HTR-8/SVneo (cell line): ENCODE measurements around the gene MPRIP.
"Not testable (repeated sequence)": the region's sequence is repeated elsewhere in the genome, so short reads cannot be mapped to it uniquely, and the experiment has no call there.

Experiments
- DNase-seq: peaks from one replicate; pipeline ENCODE4 v3.0.0; 2011; ENCODE audit warnings: low spot score, mixed read lengths; ENCODE audit not compliant: insufficient read length
- FAIRE-seq: peaks from 2 replicates; lab custom pipeline; 2011; peaks lifted over from hg19 to GRCh38; lab: Jason Lieb, UNC

Gene MPRIP, protein sequence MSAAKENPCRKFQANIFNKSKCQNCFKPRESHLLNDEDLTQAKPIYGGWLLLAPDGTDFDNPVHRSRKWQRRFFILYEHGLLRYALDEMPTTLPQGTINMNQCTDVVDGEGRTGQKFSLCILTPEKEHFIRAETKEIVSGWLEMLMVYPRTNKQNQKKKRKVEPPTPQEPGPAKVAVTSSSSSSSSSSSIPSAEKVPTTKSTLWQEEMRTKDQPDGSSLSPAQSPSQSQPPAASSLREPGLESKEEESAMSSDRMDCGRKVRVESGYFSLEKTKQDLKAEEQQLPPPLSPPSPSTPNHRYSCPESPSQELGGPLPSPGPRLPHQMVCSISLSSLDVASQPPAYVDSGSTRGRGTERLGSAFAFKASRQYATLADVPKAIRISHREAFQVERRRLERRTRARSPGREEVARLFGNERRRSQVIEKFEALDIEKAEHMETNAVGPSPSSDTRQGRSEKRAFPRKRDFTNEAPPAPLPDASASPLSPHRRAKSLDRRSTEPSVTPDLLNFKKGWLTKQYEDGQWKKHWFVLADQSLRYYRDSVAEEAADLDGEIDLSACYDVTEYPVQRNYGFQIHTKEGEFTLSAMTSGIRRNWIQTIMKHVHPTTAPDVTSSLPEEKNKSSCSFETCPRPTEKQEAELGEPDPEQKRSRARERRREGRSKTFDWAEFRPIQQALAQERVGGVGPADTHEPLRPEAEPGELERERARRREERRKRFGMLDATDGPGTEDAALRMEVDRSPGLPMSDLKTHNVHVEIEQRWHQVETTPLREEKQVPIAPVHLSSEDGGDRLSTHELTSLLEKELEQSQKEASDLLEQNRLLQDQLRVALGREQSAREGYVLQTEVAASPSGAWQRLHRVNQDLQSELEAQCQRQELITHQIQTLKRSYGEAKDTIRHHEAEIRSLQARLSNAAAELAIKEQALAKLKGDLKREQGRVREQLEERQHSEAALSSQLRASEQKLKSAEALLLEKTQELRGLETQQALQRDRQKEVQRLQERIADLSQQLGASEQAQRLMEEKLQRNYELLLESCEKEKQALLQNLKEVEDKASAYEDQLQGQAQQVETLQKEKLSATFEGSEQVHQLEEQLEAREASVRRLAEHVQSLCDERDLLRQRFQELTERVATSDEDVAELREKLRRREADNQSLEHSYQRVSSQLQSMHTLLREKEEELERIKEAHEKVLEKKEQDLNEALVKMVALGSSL (N-terminal part only)

DNA sequence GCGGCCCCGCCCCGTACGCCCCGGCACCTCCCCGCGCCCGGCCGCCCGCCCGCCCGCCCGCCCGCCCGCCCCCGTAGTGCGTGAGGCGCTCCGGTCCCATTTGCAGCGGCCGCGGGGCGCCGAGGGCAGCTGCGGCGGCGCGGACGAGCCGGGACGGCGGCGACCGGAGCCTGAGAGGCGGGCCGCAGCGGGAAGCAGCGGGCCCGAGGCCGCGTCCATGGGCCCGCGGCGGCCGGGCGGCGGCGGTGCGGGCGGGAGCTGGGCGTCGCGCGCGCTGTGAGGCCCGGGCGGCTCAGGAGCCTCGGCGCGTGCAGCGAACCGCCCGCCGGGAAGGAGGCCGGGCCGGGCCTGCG, at the start of gene MPRIP:
MPRIP (plus strand) TSS at position 74 of the 353 bp plus-strand sequence. CDS start 392 bp downstream, outside the sequence.
- FAIRE-seq = no peak
- DNase-seq = no peak

DNA sequence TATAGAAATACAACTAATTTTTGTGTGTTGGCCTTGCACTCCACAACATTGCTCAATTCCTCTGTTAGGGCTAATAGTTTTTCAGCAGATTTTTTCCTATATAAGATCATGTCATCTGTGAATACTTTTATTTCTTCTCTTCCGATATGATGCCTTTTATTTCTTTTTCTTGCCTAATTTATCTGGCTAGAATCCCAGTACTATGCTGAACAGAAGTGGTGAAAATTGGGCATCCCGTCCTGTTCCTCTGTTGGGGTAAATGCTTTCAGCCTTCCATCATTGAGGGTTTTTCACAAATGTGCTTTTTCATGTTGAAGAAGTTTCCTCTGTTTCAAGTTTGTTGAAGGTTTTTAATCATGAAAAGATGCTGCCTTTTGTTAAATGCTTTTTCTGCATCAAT, 47.6 kb upstream of the MPRIP start:
- no peak for DNase-seq
- FAIRE-seq = no peak

DNA sequence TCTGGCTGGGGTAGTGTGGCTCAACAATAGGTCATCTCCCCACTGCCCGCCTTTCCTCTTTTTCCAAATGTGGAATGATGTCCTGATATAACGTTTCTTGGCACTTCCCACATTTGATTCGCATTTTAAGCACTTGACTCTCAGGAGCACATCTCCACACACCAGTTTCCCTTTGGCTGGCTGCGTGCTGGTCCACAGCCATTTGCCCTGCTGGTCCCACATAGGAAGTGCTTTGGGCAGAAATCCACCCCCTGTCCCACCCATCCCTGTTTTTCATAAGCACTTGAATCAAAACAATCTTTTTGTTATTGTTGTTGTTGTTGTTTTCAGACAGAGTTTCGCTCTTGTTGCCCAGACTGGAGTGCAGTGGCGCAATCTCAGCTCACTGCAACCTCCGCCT, 46.3 kb upstream of the MPRIP start:
- FAIRE-seq = no peak
- DNase-seq = no peak

DNA sequence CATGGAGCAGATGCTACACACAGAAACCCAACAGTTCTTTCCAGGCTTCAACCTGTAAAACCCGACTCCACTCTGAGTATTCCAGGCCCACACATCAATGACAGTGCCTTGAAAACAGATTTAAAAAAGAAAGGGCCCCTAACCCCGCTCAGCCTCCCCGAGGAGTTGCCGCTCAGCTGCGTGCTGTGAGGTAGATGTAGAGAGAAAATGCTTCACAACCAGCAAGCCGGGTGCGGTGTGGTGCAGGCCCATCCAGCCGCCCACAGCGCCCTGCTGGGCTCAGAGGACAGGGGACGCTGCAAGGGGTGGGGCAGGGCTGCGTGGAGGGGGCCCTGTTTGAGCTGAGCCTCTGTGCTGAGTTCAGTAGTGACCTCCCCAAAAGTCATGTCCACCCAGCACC, 45.5 kb upstream of the MPRIP start:
- DNase-seq, FAIRE-seq: not testable (repeated sequence)

DNA sequence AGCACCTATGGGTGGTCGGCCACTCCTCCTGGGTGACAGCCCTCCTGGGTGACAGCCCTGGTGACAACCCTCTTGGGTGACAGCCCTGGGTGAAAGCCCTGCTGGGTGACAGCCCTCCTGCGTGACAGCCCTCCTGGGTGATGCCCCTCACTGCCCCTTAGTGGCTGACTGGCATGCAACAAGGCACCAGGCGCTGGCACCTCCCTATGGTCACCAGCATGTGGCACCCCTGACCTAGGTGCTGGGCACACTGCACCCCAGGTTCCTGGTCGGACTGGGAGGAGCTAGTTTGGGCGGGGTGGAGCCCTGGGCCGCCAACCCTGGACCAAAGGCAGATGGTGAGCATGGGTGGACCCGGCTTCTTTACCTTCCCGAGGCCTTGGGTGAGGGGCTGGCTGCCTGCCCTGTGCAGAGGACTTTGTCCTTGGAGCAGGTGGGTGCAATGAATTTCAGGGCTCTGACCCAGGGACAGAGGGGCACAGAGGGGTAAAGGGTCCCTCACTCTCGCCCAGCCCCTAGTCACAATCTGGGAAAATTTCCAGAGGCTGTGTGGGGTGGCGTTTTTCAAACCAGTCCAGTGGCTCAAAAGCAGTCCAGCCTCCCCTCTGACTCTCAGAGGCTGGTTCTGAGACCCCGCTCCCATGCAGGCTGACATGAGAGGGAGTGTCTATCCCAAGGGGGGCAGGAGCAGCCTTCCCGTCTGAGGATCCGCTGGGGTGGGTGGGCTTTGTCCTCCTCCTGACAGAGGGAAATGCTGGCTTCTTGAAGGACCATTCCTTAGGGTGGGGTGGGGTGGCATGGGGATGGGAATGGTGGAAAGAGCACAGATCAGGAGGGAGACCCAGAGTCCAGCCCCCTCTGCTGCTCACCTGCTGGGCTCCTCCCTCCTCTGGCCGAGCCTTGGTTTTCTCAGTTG, 44.5 kb upstream of the MPRIP start:
- DNase-seq (no peak), FAIRE-seq (no peak)

DNA sequence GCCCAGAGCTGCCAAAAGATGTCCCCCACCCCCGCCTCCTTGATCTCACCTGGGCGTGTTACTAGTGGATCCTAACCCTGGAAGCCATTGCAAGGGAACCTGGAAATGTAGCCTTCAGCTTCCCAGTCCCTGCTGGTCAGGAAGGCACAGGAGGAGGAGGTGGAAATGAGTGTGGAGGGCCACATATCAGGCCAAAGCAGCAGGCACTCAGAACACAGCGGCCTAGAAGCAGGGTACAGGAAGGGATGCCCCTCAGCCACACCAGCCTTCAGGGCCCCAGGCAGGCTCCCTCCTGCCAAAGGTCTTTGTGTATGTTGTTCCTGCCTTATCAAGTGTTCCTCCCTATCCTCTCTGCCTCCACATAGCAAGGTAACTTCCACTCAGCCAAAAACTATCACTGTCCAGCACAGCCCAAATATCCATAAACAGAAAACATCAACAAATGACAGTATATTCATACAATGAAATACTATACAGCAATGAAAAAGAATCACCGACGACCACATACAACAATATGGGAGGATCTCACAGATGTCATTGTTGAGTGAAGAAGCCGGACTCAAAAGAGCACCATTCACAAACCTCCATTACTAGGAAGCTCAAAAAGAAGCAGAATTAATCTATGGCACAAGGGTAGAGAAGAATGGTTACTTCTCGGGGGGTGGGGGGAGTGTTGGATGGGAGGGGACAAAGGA, 42.2 kb upstream of the MPRIP start:
- FAIRE-seq (peak; percentile 13), DNase-seq (no peak)

DNA sequence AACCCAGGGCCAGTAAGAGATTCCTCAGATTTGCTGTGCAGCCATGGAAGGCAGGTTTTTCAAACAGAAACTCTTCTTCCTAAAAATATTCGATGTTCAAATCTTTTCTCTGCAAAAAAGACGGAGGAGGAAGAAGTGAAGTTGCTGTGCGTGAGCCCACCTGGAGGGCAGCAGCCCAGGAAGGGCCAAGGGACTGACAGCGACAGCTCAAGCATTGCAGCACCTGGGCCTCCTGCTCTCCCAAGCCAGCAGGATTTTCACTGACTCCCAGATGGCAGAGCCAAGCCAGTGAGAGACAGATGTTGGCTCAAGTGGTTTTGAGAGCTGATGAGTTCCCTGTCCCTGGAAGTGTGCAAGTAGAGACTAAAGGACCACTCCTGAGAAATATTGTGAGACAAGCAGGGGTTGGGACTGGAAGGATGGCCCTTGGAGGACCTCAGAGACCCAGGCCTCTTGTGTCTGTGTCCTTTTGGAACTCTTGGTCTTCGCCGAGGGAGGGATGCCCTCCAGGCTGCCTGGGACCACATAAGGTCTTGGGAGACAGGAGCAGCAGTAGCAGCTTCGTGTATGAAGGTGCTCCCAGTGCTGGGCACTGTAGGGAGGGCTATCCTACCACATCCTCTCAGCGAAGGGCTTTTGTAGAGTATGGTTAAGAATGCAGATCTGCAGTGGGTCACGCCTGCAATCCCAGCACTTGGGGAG, 41.0 kb upstream of the MPRIP start:
- FAIRE-seq (no peak), DNase-seq (no peak)

DNA sequence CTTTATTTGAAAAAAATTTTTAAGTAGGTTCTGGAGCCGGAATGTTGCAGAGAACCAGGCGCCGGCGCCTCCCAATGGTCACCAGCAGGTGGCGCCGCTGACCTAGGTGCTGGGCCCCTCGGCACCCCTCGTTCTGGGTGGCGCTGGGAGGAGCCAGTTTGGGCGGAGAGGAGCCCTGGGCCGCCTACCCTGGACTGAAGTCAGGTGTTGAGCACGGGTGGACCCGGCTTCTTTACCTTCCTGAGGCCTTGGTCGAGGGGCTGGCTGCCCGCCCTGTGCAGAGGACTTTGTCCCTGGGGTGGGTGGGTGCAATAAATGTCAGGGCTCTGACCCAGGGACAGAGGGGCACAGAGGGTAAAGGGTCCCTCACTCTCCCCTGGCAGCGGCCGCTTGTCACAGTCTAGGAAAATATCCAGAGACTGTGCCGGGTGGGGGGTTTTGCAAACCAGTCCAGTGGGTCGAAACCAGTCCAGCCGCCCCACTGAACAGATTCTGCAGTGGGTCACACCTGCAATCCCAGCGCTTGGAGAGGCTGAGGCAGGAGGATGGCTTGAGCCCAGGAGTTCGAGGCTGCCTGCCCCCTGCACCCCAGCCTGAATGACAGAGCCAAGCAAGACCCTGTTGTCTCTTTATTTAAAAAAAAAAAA, 40.3 kb upstream of the MPRIP start:
- FAIRE-seq = peak; percentile 87
- peak; percentile 88 for DNase-seq

DNA sequence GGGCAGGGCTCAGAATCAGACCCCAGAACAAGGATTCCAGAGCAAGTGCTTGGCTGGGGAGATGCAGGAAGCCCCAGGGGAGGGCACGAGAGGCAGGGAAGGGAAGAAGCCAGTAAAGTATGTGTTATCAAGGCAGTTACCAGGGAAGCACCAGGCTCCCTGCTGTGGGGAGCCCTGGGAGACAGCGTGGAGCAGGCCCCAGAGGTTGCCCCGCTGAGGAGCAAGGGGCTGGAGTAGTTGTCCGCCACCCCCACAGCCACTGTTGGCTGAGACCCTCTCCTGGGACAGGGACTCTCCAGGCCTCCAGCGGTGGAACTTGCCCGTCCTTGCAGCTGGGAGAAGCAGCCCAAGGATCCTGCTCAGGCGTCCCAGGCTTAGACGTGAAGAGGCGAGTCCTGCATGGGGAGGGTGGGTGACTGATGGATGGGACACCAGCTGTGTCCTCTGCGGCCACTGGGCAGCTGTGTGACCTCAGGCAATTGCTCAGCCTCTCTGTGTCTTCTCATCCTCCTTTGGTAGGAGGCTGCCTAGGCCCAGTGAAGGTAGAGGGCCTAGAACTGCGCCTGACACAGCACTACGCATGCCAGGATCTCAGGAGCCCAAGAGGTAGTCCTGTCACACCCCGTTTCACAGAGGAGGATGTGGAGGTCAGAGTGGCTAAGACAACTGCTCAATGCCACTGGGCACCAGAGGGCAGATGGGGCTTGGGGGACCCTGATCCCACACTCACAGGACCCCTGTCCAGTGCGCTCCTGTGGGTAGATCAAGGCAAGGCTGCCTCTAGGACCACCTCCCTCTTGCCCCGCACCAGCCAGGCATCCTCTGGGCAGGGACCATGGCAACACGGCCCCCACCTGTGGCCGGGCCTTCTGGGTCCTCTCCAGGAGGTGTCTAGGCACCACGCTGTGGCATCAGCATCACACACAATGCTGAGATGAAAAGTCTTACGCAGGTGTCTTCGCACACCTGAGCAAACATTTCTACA, 39.2 kb upstream of the MPRIP start:
- not testable (repeated sequence) for DNase-seq
- peak; percentile 89 for FAIRE-seq

DNA sequence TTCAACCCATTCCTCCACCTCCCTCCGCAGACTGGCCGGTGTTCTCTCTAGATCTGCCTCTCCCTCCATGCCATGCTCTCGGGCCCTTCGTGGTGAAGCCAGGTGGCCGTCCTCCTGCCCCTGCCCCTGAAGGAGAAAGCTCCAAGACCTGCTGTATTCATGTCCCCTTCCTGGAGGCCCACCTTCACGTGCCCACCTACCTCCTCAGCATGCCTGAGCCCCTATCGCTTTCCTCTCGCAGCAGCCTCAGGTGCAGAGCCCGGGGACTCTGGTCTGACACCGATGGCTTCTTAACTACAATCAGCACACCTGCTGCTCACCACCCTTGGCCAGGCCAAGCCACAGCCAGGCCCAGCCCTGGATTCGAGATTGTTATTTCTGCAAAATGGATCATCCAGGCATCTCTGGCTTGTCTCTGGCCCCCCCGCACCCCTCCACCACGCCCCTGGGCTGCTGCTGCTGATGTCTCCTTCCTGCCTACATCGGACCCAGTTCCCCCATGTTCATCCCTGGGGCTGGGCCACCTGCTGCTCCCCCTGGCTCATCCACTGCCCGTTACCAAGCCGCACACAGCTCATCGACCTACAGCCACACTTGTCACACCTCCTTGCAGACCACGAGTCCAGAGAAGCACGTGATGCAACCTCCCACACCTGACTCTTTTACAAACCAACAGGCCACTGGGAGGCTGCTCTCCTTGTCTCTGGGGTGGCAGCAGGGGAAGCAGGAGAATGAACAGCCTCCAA, 37.8 kb upstream of the MPRIP start:
- FAIRE-seq (peak; percentile 69), DNase-seq (no peak)

DNA sequence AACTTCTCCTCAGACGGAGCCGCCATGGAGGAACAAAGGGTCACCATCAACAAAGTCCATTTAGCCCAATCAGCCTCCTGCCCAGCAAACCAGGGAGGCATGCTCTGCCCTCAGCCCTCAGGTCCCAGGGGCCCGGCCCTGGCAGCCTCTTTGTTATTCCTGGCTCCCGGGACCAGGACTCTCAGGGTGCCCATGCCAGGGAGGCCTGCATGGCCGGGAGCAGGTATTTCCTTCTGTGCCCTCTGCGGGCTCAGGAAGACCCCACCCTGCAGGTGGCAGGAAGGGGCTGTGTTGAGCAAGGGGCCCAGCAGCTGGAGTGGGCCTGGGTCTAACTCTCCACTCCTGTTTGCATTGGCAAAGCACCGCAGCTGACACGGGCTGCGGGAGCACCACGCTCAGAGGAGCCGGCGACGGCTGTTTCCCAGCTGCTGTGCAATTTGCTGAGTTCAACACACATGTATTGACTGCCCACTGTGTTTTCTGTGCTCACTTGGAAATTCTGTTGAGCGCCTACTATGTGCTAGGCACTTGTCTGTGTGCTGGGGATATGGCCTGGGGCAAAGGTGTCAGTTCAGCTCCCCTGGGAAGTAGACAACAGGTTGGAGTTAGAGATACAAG, 37.2 kb upstream of the MPRIP start:
- peak; percentile 74 for FAIRE-seq

DNA sequence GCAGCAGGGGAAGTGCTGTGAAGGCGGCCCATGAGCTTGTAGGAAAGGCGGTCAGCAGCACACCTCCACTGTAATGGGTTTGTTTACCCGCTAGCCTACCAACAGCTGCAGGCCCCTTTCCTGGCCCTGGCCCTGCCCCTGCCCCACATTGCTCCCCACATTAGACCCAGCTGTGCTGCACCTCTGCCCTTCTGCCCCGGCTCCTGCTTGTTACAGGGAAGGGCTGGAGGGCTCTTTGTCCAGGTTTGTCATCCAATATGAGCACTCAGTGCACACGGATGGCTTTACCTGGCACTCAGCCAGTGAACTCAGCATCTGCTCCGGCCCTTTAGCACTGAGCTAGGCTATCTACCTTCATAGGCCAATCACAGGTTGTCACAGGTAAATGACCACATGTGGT, 34.4 kb upstream of the MPRIP start:
- DNase-seq = not testable (repeated sequence)
- peak; percentile 93 for FAIRE-seq

More for the DNA sequence above, 37.2 kb upstream of the MPRIP start:
- not testable (repeated sequence) for DNase-seq

DNA sequence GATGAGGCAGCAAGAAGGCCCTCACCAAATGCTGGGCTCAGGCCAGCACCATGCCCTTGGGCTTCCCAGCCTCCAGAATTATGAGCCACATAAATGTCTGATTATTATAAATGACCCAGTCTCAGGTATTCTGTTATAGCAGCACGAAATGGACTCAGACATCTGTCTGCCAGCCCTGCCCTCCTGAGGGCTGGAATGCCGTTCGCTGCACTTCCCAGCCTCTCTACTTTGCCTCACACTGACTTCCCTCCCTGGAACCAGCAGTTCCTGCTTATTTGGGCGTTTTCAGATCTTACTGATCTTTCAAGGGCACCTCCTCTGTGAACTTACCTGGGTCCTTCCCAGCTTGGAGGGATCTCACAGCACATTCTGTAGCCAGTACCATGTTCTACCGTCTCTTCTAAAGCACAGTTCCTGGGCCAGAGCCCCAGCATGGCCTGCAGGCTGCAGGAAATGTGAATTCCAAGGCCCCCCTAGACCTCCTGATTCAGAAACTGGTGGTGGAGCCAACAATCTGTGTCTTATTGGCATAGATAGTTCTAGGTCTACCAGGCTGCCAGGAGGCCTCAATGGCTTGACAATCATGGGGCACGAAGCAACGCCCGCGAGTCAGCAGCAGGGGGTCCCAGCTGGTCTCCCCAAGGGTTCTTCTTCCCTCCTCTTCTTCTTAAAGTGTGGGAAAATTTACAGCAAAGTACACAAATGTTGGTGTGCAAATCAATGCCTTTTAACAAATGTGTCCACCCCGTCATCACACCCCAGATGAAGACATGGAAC, 33.4 kb upstream of the MPRIP start:
- peak; percentile 16 for FAIRE-seq

DNA sequence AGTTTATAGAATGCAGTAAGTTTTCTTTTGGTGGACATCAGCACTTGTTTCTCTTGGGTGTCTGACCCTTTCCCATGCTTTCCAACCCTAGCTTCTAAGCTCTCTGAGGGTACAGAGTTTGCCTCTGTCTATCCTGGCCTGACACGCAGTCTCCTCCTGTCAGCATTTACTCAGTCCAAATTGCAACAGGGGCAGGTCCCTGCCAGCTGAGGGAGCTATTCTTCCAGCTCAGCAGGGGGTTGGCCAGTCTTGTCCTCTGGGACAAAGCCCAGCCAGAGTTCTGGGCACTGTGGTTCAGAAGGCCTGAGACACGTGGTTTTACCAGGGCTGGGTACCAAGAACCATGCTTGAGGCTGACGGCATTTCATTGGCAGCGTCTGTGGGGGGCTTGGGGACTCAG, 32.3 kb upstream of the MPRIP start:
- not testable (repeated sequence) for DNase-seq, FAIRE-seq

More for the DNA sequence above, 33.4 kb upstream of the MPRIP start:
- not testable (repeated sequence) for DNase-seq
